ENCODE data around the gene TASL.

DNA sequence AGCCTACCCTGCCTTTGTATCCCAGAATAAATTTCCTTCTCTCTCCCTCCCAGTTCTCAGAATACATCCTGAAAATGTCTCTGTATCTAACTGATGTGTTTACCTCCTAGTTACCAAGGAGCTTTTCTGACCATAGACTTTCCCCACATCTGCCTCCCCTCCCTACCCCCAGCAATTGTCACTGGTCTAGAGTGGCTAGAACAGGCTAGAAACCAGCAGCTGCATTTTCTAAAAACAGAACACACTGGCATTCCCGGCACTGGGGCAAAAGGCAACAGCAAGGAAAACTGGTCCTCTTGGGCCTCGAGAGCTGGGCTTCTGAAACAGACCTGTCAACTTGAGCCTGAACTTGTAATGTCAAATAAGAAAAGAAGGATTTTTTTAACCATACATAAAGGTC is 16.4 kb downstream of the TASL start:
- TF ChIP-seq CTCF (IDR thresholded peaks at IDR 0.05; ENCODE audit: low read depth, low read length, missing input control): no peak
- no peak for TF ChIP-seq SP1 (IDR thresholded peaks at IDR 0.05)
- TF ChIP-seq FOXA1 (IDR thresholded peaks at IDR 0.05): no peak

All from liver (tissue), 3 donors.